CD8-positive, alpha-beta memory T cell (primary cell): ENCODE results near the gene AP5S1. TPM values are rescaled to one million over a fixed set of nuclear protein-coding genes. Genes with fewer than 3 reads are reported as not detected.

ENCODE experiments used
- polyA plus RNA-seq: library from polyadenylated mRNA; unstranded; fragments of 300-500 nt; fragmentation: Illumina TruSeq; gene quantifications from one replicate; pipeline ENCODE4 v1.2.3, GENCODE V29; 2021
- total RNA-seq, 2 experiments: library from RNA; stranded (reverse); gene quantifications; one replicate each; pipeline ENCODE4 v1.2.3, GENCODE V29; 2021

Gene AP5S1
- total and polyA plus RNA-seq, 3 experiments from 2014 or later = 14.0 to 18.4 (median 15.7) TPM

Other genes starting within 250 kb of the AP5S1 start
- gene GFRA4, start 157.1 kb upstream of the AP5S1 start, total RNA-seq = not detected
- not detected for gene GFRA4, start 157.1 kb upstream of the AP5S1 start, polyA plus RNA-seq
- not detected for gene ADAM33, start 138.5 kb upstream of the AP5S1 start, total RNA-seq
- not detected for gene ADAM33, start 138.5 kb upstream of the AP5S1 start, polyA plus RNA-seq
- under 1 TPM; 0.18 to 0.24 TPM for gene SIGLEC1, start 107.9 kb upstream of the AP5S1 start, total RNA-seq
- gene SIGLEC1, start 107.9 kb upstream of the AP5S1 start, polyA plus RNA-seq = not detected
- not detected for gene HSPA12B, start 87.9 kb upstream of the AP5S1 start, total RNA-seq
- gene HSPA12B, start 87.9 kb upstream of the AP5S1 start, polyA plus RNA-seq = not detected
- 10 to 100 TPM; 72.7 to 74.9 TPM for gene ADISSP, start 52.8 kb upstream of the AP5S1 start, total RNA-seq
- gene ADISSP, start 52.8 kb upstream of the AP5S1 start, polyA plus RNA-seq = 27.0 TPM
- under 1 TPM; 0.13 to 0.24 TPM for gene SPEF1, start 39.1 kb upstream of the AP5S1 start, total RNA-seq
- not detected for gene SPEF1, start 39.1 kb upstream of the AP5S1 start, polyA plus RNA-seq
- 10 to 100 TPM; 66.4 to 69.9 TPM for gene CENPB, start 33.8 kb upstream of the AP5S1 start, total RNA-seq
- 1.7 TPM for gene CENPB, start 33.8 kb upstream of the AP5S1 start, polyA plus RNA-seq
- 10 to 100 TPM; 78.0 to 81.6 TPM for gene CDC25B, start 24.2 kb upstream of the AP5S1 start, total RNA-seq
- 61.6 TPM for gene CDC25B, start 24.2 kb upstream of the AP5S1 start, polyA plus RNA-seq
- 10 to 100 TPM; 34.3 to 34.8 TPM for gene MAVS, start 26.3 kb downstream of the AP5S1 start, total RNA-seq
- gene MAVS, start 26.3 kb downstream of the AP5S1 start, polyA plus RNA-seq = 8.1 TPM
- 10 to 100 TPM; 58.1 to 62.3 TPM for gene PANK2, start 68.8 kb downstream of the AP5S1 start, total RNA-seq
- gene PANK2, start 68.8 kb downstream of the AP5S1 start, polyA plus RNA-seq = 51.0 TPM
- gene RNF24, start 195.0 kb downstream of the AP5S1 start, total RNA-seq = 10 to 100 TPM; 11.4 TPM
- 17.4 TPM for gene RNF24, start 195.0 kb downstream of the AP5S1 start, polyA plus RNA-seq